GM10847 (cell line): ENCODE data around the gene IFNE.

Experiments used
- POLR2A ChIP-seq: IDR thresholded peaks from 2 replicates; pipeline ENCODE4 v1.6.1; 2011; ENCODE audit not compliant: insufficient read length; ENCODE audit errors: extremely low read depth

Gene IFNE

DNA sequence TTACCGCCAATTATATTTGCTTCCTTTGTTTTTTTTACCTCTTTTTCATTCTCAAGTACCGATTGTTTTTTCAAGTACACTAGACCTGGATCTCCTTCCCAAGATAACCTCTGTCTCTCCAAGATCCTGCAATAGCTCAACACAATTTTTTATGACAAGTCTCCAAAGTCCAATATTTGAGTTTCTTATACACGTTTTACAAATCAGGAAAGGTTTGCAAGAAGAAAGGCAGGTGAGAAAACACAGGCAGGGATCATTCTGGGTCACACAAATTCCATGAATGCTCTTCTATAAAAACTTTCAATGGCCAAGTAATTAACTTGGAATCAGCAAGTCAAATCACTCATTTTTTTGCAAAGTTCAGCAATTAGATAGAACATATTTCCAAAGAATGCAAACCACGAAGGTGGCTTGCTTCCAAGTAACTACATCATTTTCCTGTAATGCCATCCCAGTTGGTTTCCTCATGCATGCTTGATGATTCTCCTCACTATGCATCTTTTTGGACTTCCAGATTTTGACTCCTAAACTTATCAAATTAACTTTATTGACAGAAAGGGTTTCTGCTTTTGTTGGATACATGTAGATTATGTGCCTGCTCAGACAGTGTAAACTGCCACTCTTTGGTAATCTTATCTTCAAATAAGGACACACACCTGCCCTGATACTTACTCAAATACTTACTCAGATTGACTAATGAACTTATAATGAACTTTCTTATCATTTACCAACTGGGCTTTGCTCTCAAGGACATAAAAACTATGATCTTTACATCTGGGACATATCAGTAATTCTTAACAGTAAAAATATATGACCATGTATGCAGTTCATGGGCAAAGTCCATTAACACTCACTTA, 24.7 kb upstream of the IFNE start:
- TF ChIP-seq POLR2A: no peak

DNA sequence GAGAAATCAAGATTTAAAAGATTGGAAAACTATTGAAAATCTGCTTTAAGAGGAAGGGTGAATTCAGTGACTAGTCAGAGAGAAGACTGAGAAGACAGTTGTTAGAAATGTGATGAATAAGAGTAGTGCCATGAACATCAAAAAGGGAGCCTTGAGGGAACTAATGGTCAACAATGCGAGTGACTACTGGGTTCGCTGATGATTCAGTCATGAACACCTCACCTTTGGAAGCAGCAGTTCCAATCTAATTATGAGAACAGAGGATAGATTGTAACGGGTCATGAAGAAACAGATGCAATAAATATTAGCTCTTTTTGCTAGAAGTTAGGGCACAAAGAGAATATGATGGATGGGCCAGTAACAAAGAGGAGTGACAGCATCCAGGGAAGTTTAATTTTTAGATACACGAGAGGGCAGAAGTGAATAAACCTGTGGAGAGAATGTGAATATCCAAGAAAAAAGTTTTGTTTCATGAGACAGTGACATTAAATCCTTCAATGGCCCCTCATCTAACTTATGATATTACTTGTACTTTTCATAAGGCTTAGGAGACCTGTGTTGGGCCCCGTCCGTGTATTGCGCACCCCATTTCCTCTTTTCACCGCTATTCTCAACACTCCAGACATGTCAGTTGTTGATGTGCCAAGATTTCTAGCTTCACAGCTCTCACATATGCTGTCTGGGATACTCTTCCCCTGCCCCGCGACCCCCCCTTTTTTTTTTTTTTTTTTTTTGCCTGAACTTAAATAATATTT, 23.5 kb upstream of the IFNE start:
- no peak for TF ChIP-seq POLR2A

DNA sequence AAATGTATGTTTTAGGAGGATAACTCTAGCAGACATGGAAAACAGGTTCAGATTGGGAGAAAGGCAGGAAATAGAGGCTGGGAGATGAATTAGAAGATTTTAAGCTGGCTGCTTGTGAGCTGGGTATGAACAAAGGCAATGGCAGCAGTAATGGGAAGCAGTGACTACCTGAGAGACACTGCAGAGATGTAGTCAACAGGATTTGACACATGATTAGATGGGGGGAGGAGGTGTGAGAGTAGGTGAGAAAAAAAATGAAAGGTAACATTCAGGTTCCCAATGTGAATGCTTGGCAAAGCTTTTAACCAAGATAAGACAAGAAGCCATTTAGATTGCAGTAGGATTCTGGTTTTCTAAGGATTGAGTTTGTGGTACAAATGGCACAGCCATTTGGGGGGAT, 22.8 kb upstream of the IFNE start:
- TF ChIP-seq POLR2A: no peak

DNA sequence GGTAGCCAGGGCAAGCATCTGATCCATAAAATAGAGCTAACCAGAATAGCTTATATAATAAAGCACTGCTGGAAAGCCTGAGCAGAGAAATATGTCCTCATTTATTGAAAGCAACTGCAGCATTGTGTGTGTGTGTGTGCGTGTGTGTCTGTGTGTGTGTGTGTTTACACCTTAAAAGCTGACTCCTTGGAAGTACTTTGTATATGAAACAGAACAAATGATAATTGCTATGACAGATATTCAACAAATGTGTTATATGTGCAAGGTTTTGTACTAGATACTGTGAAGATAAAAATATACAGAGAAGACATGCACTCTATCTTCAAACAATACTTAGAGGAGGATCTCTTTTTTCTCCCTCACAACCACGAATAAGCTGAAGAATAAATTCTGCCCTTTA, 22.0 kb upstream of the IFNE start:
- no peak for TF ChIP-seq POLR2A

DNA sequence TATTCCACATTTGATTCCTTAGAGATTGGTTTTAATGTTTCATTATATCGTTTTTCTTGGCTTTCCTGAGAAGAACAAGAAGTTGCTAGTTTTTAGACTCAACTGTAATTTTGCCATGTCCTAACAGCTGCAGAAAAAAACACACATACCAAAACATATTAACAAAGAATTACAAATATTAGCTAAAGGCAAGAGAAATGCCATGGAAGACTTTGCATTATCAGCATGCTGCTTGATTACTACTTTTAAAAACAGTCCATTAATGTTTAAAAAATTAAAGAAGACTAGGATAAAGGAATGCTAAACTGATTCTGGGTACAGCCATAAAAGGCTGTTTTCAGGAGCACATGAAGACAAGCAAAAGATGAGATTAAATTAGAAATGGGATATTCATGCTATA, 20.5 kb upstream of the IFNE start:
- no peak for TF ChIP-seq POLR2A

DNA sequence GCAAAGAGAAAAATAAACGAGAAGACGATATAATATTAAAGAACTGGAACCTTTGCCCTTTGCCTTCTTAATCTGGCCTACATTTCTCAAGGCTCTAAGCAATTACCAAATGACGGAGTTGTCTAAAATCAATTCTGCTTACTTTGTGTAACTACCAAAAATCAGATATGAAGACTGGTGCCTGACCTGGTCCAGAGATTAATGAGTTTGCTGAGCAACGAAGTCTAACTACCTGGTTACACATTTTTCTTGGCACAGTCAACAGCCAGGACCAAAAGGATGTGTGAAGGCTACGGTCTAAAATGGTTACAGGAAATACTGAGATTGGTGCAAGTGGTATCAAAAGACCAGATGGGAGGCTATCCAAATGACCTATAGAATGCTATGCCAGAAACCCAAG, 17.8 kb upstream of the IFNE start:
- TF ChIP-seq POLR2A: no peak

DNA sequence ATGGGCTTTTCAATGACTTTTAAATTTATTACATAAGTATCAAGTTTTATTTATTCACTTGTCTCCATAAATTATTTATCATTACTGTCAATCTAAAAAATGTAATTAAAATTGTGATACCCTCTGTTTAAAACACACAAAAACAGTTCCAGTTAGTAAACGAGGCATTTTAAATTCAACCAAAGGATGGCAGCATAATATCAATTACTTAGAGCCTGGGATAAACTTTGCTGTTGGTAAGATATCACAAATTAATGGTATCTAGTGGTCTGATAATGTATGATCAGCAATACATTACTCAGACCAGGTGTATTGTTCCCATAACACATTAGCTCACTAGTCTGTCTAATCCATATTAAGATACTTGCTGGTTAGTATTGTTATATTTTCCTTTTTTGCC, 9.6 kb upstream of the IFNE start:
- no peak for TF ChIP-seq POLR2A

DNA sequence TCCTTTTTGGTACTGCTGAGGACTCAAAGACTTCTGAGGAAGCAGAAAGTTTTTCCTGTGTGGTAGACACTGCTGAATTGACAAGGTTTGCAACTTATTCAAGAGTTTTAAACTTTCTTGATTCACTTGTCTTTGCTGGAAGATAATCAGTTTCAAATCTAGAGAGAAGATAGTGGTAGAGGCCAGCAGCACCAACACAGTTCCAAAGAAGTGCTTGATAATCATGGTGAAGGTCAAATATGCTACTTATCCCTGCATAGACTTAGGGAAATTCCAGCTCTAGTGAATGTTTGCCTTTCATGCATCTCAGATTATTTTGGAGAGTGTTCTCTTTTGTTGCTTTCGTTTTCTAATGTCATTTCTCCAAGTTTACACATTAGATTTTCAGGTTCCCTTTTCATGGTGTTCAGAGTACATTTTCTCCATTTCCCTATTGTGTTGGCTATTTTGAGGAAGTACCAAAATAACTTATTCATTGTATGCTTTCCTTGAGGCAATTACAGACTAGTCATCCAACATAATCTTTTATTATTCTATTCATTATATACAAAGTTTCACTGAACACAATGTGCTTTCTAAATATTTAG, 550 bp downstream of the IFNE start:
- no peak for TF ChIP-seq POLR2A

DNA sequence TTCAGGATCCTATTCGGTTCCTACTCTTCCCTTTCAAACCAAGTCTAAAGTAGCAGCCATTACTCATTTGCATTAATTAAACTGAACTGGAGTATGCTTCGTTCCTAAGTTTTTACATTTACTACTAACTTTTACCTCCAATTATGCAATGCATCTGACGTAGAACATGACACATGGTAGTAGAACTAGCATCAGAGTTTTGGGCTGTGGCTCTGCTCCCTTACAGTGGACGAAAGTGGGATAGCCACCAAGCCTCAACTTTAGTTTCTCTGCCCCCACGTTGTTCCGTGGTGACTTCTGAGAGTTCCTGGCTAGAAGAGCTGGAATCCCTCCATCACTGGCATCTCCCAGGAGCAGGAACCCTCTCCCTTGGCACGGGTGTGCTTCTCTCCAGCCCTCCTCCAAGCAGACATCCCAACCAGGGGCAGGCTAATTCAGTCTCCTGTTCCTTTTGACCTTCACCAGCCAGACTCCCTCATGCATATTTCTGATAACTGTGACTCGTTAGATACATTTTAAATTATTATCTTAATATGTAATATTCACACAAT, 2.9 kb downstream of the IFNE start:
- TF ChIP-seq POLR2A: no peak

DNA sequence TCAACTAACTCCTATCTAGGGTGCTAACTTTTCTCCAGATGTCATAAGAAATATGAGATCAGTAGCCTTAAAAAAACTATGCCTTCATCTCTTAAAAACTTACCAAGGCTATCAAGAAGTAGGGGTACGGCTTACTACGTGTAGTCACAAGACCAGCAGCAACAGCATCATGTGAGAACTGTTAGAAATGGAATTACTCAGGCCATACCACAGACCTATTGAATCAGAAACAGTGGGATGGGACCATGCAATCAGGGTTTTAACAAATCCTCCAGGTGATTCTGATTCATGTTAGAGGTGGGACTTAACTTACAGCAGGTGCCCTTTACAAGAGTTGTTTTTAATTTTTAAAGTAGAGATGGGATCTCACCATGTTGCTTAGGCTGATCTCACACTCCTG, 4.6 kb downstream of the IFNE start:
- TF ChIP-seq POLR2A: no peak

DNA sequence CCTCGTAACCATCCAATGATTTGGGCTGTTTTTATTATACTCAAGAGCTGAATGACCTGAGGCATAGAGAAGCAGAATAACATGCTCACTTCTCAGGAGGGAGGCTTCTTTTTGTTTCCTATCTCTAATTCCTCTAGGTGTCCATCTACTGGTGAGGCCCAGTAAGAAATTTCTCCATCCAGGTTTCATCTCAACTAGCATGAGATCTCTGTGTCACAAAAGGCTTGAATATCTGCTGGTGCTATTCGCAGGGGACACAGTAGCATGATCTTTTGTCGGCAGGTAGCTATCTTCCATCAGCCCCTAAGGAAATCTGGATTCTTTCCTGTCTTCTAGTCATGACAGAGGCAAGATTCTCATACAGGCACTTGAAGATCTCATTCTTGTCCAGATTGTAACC, 8.9 kb downstream of the IFNE start:
- TF ChIP-seq POLR2A: no peak

DNA sequence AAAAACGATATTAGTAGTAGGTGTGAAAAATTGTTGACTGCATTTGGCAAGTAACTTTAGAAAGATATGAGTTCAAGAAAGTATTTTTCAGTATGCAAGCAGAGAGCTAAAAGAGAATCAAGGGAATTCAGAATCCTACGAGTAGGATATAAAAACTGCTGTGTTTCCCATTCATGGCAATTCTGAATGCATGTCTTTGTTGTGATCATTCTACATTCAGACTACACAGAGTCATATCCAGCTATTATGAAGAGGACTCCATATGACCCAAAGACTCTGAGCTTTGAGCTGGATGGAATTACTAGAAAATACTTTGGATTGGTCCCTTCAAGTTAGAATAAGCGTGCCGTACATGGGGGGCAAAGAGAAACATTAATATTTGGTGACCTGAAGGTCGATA, 12.0 kb downstream of the IFNE start:
- no peak for TF ChIP-seq POLR2A

DNA sequence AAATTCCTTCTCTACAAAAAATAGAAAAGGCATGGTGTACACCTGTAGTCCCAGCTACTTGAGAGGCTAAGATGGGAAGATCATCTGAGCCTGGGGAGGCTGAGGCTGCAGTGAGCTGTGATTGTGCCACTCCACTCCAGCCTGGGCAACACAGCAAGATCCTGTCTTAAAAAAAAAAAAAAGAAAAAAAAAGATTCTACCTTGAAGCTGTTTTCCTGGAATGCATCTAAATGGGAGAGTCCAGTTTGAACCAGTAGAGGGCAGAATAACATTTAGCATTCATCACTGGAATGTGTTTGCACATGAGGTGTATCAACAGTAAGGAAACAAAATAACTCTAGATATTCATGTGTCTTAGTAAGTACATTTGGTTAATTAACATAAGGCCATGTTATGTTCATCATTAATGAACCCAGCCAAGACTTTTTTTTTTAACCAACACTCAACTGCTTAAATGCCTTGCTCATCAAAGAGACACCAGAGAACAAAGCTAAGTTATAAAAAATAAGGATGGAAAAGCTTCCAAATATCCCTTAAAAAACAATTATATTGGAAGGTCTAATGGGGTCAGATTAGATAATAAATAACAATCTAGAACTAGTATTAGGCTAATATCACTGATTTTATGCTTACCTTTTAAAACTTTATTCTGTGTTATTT, 16.1 kb downstream of the IFNE start:
- TF ChIP-seq POLR2A: no peak

DNA sequence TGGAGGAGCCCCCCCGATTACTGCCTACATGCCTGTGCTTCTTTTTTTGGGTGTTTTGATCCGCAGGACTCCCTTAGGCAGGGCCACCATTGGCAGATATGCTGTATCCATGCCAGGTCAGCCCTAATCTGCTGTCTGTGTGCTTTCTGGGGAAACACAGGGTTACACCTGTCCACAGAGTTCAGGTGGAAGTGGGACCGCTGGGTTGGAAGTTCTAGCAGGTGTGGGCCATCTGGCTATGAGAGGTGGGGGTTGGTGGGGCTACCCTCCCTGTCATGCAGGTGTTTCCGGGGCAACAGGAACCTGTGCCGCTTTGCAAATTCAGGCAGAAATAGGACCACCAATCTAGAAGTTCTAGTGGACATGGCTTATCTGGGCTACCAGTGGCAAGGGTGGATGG, 17.0 kb downstream of the IFNE start:
- TF ChIP-seq POLR2A: no peak

DNA sequence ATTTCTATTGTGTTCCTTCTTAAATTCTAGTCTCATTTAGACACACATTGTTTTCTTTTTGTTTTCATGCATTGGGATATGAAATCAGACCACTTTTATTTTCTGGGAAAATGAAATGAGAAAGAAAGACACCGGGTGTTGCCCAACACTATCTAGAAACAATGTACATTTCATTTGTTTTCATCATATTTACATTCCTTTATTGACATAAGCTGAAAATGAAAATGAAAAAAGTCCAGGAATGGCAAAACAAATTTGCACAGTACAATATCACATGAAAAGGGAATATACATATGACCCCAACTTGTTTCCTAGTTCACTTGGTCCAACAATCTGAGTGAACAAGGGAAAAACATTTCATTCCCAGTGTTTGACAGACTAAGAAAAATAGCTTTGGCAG, 20.7 kb downstream of the IFNE start:
- TF ChIP-seq POLR2A: no peak
